Thyroid gland (tissue), 4 donors: ENCODE data around the gene HOXB2. TPM values are rescaled to one million over a fixed set of nuclear protein-coding genes. Genes with fewer than 3 reads are reported as not detected.

Experiments
- DNase-seq, 2 donors: peaks; one replicate each; pipeline ENCODE4 v3.0.0-alpha.2; 2019
- H3K27ac ChIP-seq, 3 donors: fragments of 200-600 bp; sonication (generic); 1 replicate in 2 of 3; 2 replicates in 1 of 3; pipeline ENCODE4 v1.5.1; 2016 to 2019; ENCODE audit warnings: mild to moderate bottlenecking in 1 of 3, moderate library complexity in 1 of 3
- H3K27me3 ChIP-seq: fragments of 200-600 bp; sonication (generic); one replicate; pipeline ENCODE4 v1.5.1; 2019
- H3K36me3 ChIP-seq, 2 donors: fragments of 200-600 bp; sonication (generic); one replicate each; pipeline ENCODE4 v1.5.1; 2016 to 2019
- H3K4me1 ChIP-seq, 2 donors: fragments of 200-600 bp; sonication (generic); one replicate each; pipeline ENCODE4 v1.5.1; 2017 to 2019
- H3K4me3 ChIP-seq, 3 donors: fragments of 200-600 bp; sonication (generic); replicated peaks in 1 of 3; 1 replicate in 2 of 3; 2 replicates in 1 of 3; pipeline ENCODE4 v1.5.1; 2016; ENCODE audit warnings: mild to moderate bottlenecking in 1 of 3
- H3K9me3 ChIP-seq: fragments of 200-600 bp; sonication (generic); one replicate; pipeline ENCODE4 v1.5.1; 2017
- POLR2A ChIP-seq, 2 donors: fragments of 450-650 bp; IDR thresholded peaks; one replicate each; pipeline ENCODE4 v1.6.1; 2017; ENCODE audit warnings: antibody characterized with exemption in 2 of 2, mild to moderate bottlenecking in 2 of 2, moderate library complexity in 1 of 2
- WGBS, 2 donors: methylation state at CpG; one replicate each; pipeline ENCODE4 v1.1.5; 2017; 5-methylcytosine and 5-hydroxymethylcytosine counted together
- intact Hi-C: fragments of 100-400 bp; cut with DNase I; formaldehyde crosslinking; loops from one replicate; pipeline ENCODE4 v1.15.1; 2023
- total RNA-seq, 4 donors: library from RNA; depleted of rRNA; stranded (reverse); fragments of >200 nt; gene quantifications; one replicate each; pipeline ENCODE4 v1.2.3, GENCODE V29; 2016
- TF ChIP-seq, protein P1 (sequence below), 6 experiments: fragments of 200-600 bp in 3 of 6; fragments of 450-650 bp in 3 of 6; sonication (generic) in 3 of 6; IDR thresholded peaks; one replicate each; pipeline ENCODE4 v1.5.1; 2016 to 2019; ENCODE audit warnings: antibody characterized with exemption in 6 of 6, mild to moderate bottlenecking in 2 of 6, inconsistent platforms in 1 of 6, moderate library complexity in 1 of 6

HOXB2 gene
- total RNA-seq, 4 donors from 2014 or later: 2.6 to 9.4 (median 5.2) TPM

DNA sequence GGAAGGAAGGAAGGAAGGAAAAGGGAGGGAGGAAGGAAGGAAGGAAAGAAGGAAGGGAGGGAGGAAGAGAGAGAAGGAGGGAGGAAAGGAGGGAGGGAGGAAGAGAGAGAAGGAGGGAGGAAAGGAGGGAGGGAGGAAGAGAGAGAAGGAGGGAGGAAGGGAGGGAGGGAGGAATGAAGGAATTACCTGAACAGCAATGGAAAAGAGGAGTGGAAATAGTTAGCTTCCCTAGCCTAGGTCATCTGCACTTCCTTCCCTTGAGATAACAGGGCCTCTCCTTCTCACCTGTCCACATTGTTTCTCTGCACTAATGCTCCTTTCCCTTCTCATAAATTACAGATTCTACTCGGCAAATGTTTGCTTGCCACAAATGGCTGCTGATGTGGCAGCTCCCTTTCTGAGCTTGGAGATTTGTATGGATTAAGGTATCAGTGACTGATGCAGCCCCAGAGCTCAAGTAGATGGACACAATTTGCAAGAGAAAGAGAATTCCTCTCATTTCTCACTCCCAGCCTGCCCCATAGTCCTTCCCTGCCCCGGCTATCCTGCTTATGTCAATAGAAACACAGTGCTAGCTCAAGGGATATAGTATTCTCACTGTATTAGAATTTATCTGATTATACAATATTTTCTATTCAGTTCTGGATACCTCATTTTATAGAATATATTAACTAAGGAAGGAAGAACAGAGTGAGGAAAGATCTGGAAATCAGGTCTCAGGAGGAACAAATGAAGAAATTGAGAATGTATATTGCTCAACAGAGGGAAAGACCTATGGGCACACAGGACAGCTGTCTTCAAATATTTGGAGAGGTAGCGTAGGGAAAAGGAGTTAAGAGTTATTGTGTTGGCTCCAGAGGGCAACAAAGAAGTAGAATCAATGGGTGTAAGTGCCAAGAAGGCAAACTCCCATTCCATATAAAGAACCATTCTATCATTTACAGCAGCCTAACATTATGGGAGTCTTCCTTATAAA lies 28.7 kb downstream of the HOXB2 start:
- H3K4me1 ChIP-seq: no peaks in the 10 kb centered on the region
- no peaks in the 10 kb centered on the region for H3K36me3 ChIP-seq
- no peak overlapping the region for H3K4me3 ChIP-seq
- H3K27me3 ChIP-seq: no peaks in the 10 kb centered on the region
- 46 to 57% methylated on average over 3 of the region's 3 CpGs for WGBS, 2 donors
- TF ChIP-seq POLR2A (IDR thresholded peaks at IDR 0.05): no peak
- TF ChIP-seq, protein P1, sequence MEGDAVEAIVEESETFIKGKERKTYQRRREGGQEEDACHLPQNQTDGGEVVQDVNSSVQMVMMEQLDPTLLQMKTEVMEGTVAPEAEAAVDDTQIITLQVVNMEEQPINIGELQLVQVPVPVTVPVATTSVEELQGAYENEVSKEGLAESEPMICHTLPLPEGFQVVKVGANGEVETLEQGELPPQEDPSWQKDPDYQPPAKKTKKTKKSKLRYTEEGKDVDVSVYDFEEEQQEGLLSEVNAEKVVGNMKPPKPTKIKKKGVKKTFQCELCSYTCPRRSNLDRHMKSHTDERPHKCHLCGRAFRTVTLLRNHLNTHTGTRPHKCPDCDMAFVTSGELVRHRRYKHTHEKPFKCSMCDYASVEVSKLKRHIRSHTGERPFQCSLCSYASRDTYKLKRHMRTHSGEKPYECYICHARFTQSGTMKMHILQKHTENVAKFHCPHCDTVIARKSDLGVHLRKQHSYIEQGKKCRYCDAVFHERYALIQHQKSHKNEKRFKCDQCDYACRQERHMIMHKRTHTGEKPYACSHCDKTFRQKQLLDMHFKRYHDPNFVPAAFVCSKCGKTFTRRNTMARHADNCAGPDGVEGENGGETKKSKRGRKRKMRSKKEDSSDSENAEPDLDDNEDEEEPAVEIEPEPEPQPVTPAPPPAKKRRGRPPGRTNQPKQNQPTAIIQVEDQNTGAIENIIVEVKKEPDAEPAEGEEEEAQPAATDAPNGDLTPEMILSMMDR (IDR thresholded peaks at IDR 0.05): no peak
- DNase-seq: no peak
- intact Hi-C loops: no loop called here
- no peak overlapping the region for H3K27ac ChIP-seq
- H3K9me3 ChIP-seq: no peaks in the 10 kb centered on the region

DNA sequence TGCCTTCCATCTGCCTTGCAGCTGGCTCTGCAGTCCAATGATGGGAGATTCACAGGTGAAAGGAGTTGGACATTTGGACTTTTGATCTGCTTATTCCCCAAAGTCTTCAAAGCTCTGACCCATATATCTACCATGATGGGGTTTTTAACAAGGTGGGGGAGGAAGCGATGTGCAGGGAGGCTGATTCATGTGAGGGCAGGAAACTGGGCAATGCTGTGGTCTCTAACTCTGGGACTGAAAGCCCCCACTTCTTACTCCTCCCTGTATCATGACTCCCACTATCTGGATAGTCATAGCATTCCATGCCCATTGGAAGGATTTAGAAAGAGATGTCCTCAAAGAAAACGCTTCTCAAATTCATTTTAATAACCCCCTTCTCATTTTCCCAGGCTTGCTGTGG lies 30.4 kb downstream of the HOXB2 start:
- 80 to 91% methylated on average over 2 of the region's 2 CpGs for WGBS, 2 donors
- no peak for DNase-seq
- Histone ChIP-seq H3K27me3 (no peaks in the 10 kb centered on the region), H3K27ac (no peak overlapping the region), H3K36me3 (no peaks in the 10 kb centered on the region), H3K4me3 (no peak overlapping the region), H3K4me1 (no peaks in the 10 kb centered on the region), H3K9me3 (no peaks in the 10 kb centered on the region)
- TF ChIP-seq, protein P1 (IDR thresholded peaks at IDR 0.05): no peak
- no peak for TF ChIP-seq POLR2A (IDR thresholded peaks at IDR 0.05)
- intact Hi-C loops: no loop called here

DNA sequence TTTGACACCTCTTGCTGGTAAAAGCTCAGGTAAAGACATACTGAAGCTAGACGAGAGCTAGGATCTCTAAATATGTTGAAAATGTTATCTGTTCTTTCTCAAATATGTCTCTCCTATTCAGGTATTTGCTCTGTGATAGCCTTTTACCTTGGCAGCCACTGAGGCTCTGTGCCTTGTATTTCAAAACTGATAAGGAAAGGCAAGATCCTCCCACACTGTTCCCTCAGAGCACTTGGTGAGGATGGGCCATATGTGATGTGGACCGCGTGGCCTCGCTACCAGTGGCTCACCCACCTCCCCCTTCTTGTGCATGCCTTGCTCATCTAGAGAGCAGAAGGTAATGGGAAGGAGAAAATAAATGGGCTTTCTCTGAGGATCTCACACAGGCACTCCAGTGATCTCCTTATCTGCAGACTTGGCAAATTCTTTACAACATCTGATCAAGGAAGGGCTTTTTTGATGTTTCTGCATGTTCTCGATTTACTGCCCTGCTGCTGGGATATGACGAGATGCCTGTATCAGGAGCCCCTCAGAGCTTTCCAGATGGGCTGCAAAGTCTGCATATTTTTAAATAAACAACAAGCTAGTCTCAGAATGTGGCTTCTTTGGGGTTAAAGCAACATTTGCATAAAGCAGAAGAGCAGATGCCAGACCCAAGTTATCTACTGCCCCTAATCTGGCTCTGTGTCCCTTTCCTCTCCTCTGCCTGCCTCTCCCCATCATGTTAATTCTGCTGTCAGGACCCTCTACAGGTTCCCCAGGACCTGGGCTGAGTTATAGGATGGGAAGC lies 31.0 kb downstream of the HOXB2 start:
- 63 to 64% methylated on average over 6 of the region's 6 CpGs for WGBS, 2 donors
- no peak overlapping the region for H3K27ac ChIP-seq
- no peak for DNase-seq
- no peaks in the 10 kb centered on the region for H3K27me3 ChIP-seq
- no peaks in the 10 kb centered on the region for H3K36me3 ChIP-seq
- no peak overlapping the region for H3K4me3 ChIP-seq
- TF ChIP-seq POLR2A (IDR thresholded peaks at IDR 0.05): no peak
- TF ChIP-seq, protein P1 (IDR thresholded peaks at IDR 0.05): no peak
- intact Hi-C loops: no loop called here
- H3K4me1 ChIP-seq: no peaks in the 10 kb centered on the region
- no peaks in the 10 kb centered on the region for H3K9me3 ChIP-seq

DNA sequence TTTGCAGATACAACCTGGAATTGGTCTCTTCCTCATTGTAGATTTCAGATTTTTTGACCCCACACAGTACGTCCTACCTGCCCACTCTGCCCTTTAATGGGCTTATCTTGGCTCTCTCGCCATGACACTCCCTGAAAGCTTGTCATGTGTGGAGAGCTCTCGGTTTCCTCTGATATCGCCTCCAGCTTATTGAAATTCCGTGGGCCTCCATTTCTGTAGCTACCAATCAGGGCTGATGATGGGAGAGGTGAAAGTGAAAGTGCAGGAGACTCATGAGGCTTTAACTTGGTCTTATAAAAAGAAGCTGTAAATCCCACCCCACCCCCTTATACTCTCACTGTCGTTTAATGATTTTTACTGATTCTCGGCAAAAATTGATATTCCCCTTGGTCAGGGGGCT lies 31.8 kb downstream of the HOXB2 start:
- Histone ChIP-seq H3K4me3 (no peak overlapping the region), H3K4me1 (no peaks in the 10 kb centered on the region), H3K27ac (no peak overlapping the region), H3K27me3 (no peaks in the 10 kb centered on the region), H3K36me3 (no peaks in the 10 kb centered on the region), H3K9me3 (no peaks in the 10 kb centered on the region)
- intact Hi-C loops: no loop called here
- no peak for DNase-seq
- TF ChIP-seq, protein P1 (IDR thresholded peaks at IDR 0.05): no peak
- TF ChIP-seq POLR2A (IDR thresholded peaks at IDR 0.05): no peak
- whole genome bisulfite sequencing, 2 donors: 66 to 79% methylated on average over 7 of the region's 7 CpGs
